ENCODE data around the gene PRAME. TPM values are rescaled to one million over a fixed set of nuclear protein-coding genes. Genes with fewer than 3 reads are reported as not detected.

PRAME gene
- total RNA-seq, 1 experiment from 2014 or later: not detected

DNA sequence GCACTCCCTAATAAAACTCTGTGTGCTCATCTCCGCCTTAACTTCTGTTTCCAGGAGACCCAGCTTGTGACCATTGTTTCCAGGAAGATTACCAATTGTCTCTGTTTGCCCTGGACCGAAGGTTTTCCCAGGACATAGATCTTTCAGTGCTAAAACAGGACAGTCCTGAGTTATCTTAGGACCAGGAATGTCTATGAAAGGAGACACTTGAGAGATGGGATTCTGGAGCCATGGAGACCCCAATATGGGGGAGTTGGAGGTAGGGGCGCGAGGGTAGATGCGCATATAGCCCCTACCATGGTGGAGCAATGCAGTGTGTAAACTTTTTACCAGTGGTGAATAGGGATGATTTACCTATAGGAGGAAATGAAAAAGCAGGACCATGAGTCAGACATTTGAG is 10.2 kb upstream of the PRAME start:
- Histone ChIP-seq H3K4me3 (no peak overlapping the region), H3K9me3 (replicated peaks) (no peaks in the 10 kb centered on the region; the same call in 1 of the 2 replicates), H3K27me3 (0 out of 2 replicates have a peak, but pooled peaks cover 7% of the 10 kb centered on the region), H3K4me1 (no peaks in the 10 kb centered on the region), H3K27ac (no peak overlapping the region), H3K36me3 (no peaks in the 10 kb centered on the region)
- no peak for DNase-seq

DNA sequence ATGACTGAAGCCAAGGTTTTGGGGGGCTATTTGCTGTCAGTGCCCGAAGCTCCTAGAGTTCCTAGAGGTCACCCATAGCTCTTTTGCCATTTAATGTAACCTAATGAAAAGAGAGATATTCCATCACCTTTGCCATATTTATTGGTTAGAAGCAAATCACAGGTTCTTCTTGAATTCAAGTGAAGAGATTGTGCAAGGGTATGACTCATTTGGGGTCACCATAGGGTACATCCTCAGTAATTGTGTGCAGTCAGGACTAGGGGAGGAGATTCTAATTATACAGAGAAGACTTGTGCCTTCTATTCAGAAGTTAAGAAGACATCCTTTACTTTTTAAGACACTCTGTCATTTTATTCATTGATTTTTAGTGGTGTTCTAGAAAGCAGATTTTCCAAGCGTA is 6.9 kb upstream of the PRAME start:
- H3K4me1 ChIP-seq: no peaks in the 10 kb centered on the region
- no peak overlapping the region for H3K27ac ChIP-seq
- H3K27me3 ChIP-seq: no peaks in the 10 kb centered on the region
- H3K36me3 ChIP-seq: no peaks in the 10 kb centered on the region
- no peaks in the 10 kb centered on the region; the same call in 1 of the 2 replicates for H3K9me3 ChIP-seq (replicated peaks)
- no peak for DNase-seq
- no peak overlapping the region for H3K4me3 ChIP-seq

DNA sequence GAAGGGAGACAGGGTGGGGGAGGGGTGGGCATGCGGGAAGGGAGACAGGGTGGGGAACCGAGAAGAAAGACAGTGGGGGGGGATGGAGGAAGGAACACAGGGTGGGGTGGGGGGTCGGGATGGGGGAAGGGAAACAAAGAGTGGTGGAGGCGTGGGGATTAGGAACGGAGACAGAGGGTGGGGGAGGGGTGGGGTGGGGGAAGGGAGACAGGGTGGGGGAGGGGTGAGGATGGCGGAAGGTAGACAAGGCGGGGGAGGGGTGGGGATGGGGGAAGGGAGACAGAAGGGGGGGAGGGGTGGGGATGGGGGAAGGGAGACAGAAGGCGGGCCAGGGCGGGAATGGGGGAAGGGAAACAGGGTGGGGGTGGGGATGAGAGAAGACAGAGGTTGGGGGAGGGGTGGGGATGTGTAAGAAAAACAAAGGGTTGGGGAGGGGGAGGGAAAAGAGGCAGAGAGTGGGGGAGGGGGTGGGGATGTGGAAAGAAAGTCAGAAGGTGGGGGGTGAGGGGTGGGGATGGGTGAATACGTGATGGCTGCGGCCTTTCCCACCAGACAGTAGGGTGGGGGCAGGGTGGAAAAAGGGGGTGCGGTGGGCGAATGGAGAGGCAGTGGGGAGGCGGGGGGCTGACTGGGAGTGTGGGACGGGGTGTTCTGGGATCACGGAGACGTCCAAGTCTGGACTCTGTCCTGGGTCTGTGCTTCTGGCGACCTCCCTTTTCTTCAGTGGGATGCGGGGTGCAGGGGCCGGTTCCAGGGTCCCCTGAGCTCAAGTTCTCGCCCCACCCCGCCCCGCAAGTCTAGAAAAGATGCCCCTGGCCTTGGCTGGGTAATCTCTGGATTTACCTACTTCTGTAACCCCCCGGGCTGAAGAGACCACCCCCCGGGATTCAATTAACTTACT is 744 bp downstream of the PRAME start:
- no peaks in the 10 kb centered on the region for H3K9me3 ChIP-seq (replicated peaks)
- no peaks in the 10 kb centered on the region for H3K27me3 ChIP-seq
- H3K27ac ChIP-seq: no peak overlapping the region
- peaks cover 8% of the 10 kb centered on the region for H3K4me1 ChIP-seq
- no peak for DNase-seq
- H3K36me3 ChIP-seq: no peaks in the 10 kb centered on the region
- H3K4me3 ChIP-seq: no peak overlapping the region

DNA sequence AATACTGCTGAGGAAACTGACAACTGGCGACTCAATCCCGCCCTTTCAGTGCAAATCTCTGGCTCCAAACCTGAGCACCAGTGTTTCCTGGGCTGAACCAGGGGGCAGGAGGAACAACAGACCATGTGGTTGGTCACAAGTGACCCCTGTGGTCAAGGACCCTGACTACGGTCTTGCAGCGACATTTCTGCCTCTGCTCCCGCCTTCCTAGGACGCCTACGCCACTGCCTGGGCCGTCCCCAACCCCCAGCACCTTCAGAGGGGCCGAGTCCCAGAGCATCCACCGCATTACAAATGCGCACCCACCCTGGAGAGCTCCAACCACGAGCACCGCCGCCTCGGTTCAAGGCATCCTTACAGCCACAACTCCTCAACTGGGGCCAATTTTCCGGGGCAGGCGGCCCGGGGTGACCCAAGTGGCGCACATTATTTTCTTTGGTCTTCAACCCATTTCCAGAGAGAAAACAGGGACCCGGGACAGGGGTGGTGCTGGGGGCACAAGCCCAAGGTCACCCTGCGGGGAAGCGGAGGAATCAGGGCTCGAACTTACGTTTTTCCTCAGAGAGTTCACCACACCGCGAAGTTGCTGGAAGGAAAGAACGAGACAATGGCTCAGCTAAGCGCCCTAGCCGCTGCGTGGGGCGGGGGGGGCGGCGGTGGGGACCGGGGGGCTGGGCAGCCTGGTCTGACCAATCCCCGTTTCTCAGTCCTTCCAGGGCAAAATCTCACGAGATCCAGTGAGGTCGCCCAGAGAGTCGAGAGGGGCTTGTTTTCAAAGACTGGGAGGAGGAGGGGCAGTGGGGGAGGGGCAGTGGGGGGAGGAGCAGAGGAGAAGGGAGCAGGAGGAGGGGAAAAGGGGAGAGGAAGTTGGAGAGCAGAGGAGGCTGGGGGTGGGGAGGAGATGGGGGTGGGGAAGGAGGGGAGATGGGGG is 1.8 kb downstream of the PRAME start:
- no peak overlapping the region for H3K4me3 ChIP-seq
- H3K36me3 ChIP-seq: no peaks in the 10 kb centered on the region
- H3K9me3 ChIP-seq (replicated peaks): no peaks in the 10 kb centered on the region
- peaks cover 14% of the 10 kb centered on the region for H3K4me1 ChIP-seq
- no peaks in the 10 kb centered on the region for H3K27me3 ChIP-seq
- DNase-seq: no peak
- no peak overlapping the region for H3K27ac ChIP-seq

- Histone ChIP-seq H3K27ac (no peak overlapping the region), H3K36me3 (no peaks in the 10 kb centered on the region), H3K4me1 (peaks cover 14% of the 10 kb centered on the region), H3K9me3 (replicated peaks) (no peaks in the 10 kb centered on the region), H3K27me3 (no peaks in the 10 kb centered on the region), H3K4me3 (no peak overlapping the region)
- DNase-seq: no peak
Measured at GRCh38 chr22:22556578-22556977, 2.5 kb downstream of the PRAME start.

GRCh38 chr22:22555596-22555995 is 3.5 kb downstream of the PRAME start:
- no peak for DNase-seq
- Histone ChIP-seq H3K27ac (no peak overlapping the region), H3K27me3 (no peaks in the 10 kb centered on the region), H3K4me3 (no peak overlapping the region), H3K36me3 (no peaks in the 10 kb centered on the region), H3K4me1 (peaks cover 14% of the 10 kb centered on the region), H3K9me3 (replicated peaks) (no peaks in the 10 kb centered on the region)

DNA sequence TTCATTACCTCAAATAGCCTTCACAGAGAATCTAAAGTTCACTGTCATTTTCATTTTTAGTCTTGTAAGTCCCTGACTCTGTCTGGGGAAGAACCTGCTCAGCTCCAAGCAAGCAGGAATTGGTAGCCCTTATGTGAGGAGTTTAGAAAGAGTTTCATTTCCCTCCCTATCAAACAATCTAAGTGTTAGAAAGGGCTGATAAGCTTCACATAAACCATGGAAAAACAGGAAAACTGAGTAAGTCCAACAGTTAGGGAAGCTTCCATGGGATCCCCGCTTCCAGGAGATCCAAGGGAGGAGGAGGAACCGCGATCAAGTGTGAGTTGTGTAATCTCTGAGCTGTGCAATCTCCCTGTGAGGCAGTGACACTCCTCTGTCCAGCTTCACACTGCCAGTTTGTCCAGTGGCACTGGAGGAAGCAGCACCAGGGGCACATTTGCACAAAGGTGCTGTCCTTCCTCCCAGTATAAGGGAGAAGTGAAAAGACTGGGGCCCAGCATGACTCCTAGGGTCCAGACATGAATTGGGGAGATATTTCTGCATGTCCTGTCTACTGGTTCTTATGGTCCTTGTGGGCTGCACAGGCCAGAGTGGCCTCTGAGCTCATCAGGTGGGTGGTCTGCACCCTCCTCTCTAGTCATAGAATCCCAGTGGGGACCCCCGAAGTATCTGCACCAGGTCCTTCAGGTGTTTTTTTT is 4.3 kb downstream of the PRAME start:
- Histone ChIP-seq H3K27ac (no peak overlapping the region), H3K4me1 (peaks cover 14% of the 10 kb centered on the region), H3K27me3 (no peaks in the 10 kb centered on the region), H3K4me3 (no peak overlapping the region), H3K36me3 (no peaks in the 10 kb centered on the region), H3K9me3 (replicated peaks) (no peaks in the 10 kb centered on the region)
- no peak for DNase-seq

DNA sequence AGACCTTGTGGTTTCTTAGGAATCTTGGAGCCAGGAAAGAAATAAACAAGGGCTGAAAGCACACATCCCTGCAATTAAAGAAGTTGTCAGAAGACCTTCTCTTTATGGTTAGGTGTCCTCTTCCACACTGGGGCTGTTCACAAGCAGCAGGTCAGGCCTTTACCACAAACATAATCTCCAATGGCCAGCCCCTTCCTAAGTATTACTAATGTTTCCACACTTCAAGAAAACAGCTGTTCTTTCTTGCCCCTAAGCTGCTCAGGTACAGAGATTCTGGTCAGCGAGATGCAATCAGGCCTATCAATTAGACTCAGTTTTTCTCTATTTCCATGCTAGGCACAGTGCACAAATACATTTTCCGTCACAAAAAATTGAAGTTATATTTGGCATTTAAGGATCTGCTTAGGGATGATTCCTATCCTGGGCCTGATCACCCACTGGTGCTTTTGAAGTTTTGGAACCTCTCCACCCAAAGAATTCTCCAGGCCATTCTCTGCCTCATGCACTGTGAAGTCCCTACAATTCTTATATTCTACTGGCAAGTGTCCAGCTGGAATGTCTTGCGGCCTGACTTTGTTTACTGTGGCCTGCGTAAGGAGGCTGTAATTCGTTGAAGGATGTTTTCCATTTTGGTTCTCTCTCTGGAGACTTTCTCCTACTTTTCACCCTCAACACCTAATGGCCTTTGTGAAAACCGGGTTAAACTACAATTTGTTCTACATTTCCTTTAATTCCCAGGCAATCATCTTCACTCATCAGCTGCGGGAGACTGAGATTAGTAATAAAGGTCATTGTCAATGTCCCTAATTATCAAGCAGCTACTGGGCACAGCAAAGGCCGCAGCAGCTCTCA is 5.1 kb downstream of the PRAME start:
- Histone ChIP-seq H3K36me3 (no peaks in the 10 kb centered on the region), H3K4me1 (peaks cover 14% of the 10 kb centered on the region), H3K9me3 (replicated peaks) (no peaks in the 10 kb centered on the region), H3K27ac (no peak overlapping the region), H3K4me3 (no peak overlapping the region), H3K27me3 (no peaks in the 10 kb centered on the region)
- peak in 1 of 2 experiments; percentile 48 for DNase-seq

DNA sequence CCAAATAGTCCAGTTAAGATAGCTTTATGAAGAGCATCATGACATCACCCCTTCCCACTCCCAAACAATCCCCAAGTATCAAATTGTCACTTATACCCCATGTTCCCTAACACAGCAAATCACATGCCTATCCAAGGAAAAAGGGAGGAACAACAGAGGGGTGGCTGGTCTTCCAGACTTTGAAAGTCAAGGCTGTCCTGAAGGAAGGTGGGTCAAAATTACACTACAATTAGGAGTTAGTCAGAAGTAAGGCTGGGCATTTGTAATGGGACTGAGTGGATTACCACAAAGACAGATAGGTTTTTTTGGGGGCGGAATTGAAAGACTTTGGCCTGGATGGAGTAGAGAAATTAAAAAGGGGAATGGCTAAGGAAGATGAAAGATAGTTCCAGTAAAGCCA is 5.9 kb downstream of the PRAME start:
- Histone ChIP-seq H3K4me3 (no peak overlapping the region), H3K27ac (no peak overlapping the region), H3K9me3 (replicated peaks) (no peaks in the 10 kb centered on the region), H3K27me3 (no peaks in the 10 kb centered on the region), H3K36me3 (no peaks in the 10 kb centered on the region), H3K4me1 (peaks cover 14% of the 10 kb centered on the region)
- DNase-seq: no peak

DNA sequence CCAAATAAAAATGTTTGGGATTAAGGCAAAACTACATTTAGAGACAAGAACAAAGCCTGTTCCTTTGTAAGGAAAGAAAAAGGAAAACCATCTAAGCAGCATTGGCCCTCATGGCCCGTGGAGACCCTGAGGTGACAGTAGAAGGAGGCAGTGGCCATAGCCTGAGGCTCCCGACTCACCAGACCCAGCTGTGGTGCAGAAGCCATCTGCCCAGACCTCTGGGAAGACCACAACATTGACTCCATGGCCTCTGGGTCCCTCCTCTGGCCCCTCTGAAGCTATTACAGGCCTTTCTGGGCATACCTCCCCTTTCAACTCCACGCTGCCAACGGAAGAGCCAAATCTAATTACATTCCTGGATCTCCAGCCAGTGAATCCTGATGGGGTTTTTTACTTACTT is 6.4 kb downstream of the PRAME start:
- H3K9me3 ChIP-seq (replicated peaks): no peaks in the 10 kb centered on the region
- H3K36me3 ChIP-seq: no peaks in the 10 kb centered on the region
- no peak overlapping the region for H3K27ac ChIP-seq
- peak; percentile 76 to 86 for DNase-seq
- no peak overlapping the region for H3K4me3 ChIP-seq
- 0 out of 2 replicates have a peak, but pooled peaks cover 4% of the 10 kb centered on the region for H3K27me3 ChIP-seq
- H3K4me1 ChIP-seq: peaks cover 14% of the 10 kb centered on the region

DNA sequence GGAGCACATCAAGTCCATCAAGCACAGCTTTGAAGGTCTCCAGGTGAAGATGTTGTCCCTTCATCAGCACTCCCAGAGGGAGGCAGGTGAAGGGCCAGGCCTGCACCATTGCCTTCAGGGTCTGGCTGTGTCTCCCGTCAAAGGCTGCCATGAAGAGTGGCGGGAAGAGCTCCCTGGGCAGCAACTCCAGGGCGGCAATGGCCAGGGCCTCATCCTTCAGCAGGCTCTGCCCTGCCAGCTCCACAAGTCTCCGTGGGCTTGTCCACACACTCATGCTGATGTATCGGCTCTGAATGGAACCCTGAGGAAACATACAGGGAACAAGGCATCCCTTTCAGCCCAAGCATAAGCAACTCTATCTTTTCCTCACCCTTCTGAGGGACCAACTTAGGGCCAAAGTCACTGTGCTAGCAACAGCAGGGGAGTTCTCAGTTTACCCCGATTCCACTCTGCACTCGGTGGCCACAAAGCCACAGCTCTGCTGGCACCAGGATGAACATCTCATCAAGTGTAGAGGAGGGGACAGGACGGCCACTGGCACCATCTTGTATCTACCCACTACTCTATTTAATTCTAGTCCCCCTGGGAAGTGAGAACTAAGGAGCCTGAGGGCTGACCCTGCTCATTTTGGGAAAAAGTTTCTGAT is 8.2 kb downstream of the PRAME start:
- H3K27me3 ChIP-seq: 0 out of 2 replicates have a peak, but pooled peaks cover 4% of the 10 kb centered on the region
- no peak overlapping the region for H3K27ac ChIP-seq
- no peak for DNase-seq
- peaks cover 14% of the 10 kb centered on the region for H3K4me1 ChIP-seq
- no peaks in the 10 kb centered on the region for H3K9me3 ChIP-seq (replicated peaks)
- H3K36me3 ChIP-seq: no peaks in the 10 kb centered on the region
- no peak overlapping the region for H3K4me3 ChIP-seq

- Histone ChIP-seq H3K4me1 (peaks cover 11% of the 10 kb centered on the region), H3K27me3 (0 out of 2 replicates have a peak, but pooled peaks cover 4% of the 10 kb centered on the region), H3K27ac (no peak overlapping the region), H3K4me3 (no peak overlapping the region), H3K36me3 (no peaks in the 10 kb centered on the region), H3K9me3 (replicated peaks) (no peaks in the 10 kb centered on the region)
- DNase-seq: no peak
Measured at GRCh38 chr22:22548910-22549309, 10.2 kb downstream of the PRAME start.

GRCh38 chr22:22548317-22548716 is 10.7 kb downstream of the PRAME start:
- peaks cover 5% of the 10 kb centered on the region for H3K4me1 ChIP-seq
- H3K4me3 ChIP-seq: no peak overlapping the region
- no peak overlapping the region for H3K27ac ChIP-seq
- H3K9me3 ChIP-seq (replicated peaks): no peaks in the 10 kb centered on the region
- H3K36me3 ChIP-seq: no peaks in the 10 kb centered on the region
- 0 out of 2 replicates have a peak, but pooled peaks cover 4% of the 10 kb centered on the region for H3K27me3 ChIP-seq
- no peak for DNase-seq

Measured in SJCRH30 (cell line).